Subcutaneous adipose tissue (tissue), 4 donors: Measurements from ENCODE around the gene MKLN1. TPM values are rescaled to one million over a fixed set of nuclear protein-coding genes. Genes with fewer than 3 reads are reported as not detected.

Source experiments
- CTCF ChIP-seq: fragments of 450-650 bp; IDR thresholded peaks from one replicate; pipeline ENCODE4 v1.5.1; 2016; ENCODE audit warnings: low read depth, mild to moderate bottlenecking, control low read depth, antibody characterized with exemption, moderate library complexity
- total RNA-seq, 4 donors: library from RNA; depleted of rRNA; stranded (reverse); fragments of >200 nt; gene quantifications; one replicate each; pipeline ENCODE4 v1.1.0, GENCODE V29; 2016

Gene MKLN1
- total RNA-seq, 4 donors from 2014 or later = 67.0 to 144 (median 89.2) TPM

GRCh38 chr7:131321656-131322055 lies 6.0 kb upstream of the MKLN1 start:
- no peak for TF ChIP-seq CTCF

GRCh38 chr7:131322061-131322460 lies 5.6 kb upstream of the MKLN1 start:
- TF ChIP-seq CTCF = no peak

- TF ChIP-seq CTCF = no peak
Observed at GRCh38 chr7:131322861-131323260, 4.8 kb upstream of the MKLN1 start.

- no peak for TF ChIP-seq CTCF
Observed at GRCh38 chr7:131325179-131325840, 2.4 kb upstream of the MKLN1 start.

GRCh38 chr7:131326576-131326975 lies 1.1 kb upstream of the MKLN1 start:
- TF ChIP-seq CTCF = no peak

- no peak for TF ChIP-seq CTCF
Observed at GRCh38 chr7:131327049-131327625, 539 bp upstream of the MKLN1 start.

- no peak for TF ChIP-seq CTCF
Observed at GRCh38 chr7:131328377-131329175, 900 bp downstream of the MKLN1 start.
